ENCODE data around the gene ZBTB24. TPM values are rescaled to one million over a fixed set of nuclear protein-coding genes. Genes with fewer than 3 reads are reported as not detected.
A peak's percentile ranks its signal among the peaks of the same experiment; 100 is the strongest.
"Not testable (repeated sequence)": the region's sequence is repeated elsewhere in the genome, so short reads cannot be mapped to it uniquely, and the experiment has no call there.

ZBTB24 gene
- total RNA-seq, 1 experiment from 2014 or later: 10.4 TPM

DNA sequence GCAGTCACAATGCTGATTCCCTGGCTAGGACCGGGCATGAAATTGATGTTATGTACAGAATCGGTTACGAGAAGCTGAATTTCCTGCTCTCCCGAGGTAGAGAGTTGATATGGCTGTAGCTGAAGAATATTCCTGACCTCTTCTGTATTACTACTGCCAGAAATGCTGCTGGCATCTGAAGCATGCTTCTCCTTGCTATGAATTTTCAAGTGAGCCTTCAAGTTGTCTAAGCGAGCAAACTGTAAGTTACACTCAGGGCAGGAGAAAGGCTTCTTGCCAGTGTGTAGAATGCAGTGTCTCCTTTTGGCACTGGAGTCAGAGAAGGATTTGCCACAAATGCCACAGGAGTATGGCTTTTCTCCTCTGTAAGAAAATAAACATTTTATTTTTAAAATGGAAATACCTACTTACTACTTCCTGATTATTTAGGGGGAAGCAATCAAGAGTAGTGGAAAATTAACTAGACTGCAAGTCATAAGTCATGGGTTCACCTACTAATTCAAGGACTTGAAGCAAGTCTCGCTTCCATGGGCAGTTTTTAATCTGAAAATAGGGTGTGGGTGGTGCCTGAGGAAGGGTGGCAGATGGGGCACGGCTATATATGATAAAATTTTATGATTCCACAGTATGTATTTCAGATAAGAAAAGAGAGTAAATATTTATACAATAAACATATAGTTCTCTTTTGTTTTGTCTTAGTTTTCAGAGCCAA lies 16.7 kb downstream of the ZBTB24 start:
- H3K27me3 Mint-ChIP-seq (ENCODE audit: insufficient read depth, unreplicated experiment): no peaks in the 10 kb centered on the region

DNA sequence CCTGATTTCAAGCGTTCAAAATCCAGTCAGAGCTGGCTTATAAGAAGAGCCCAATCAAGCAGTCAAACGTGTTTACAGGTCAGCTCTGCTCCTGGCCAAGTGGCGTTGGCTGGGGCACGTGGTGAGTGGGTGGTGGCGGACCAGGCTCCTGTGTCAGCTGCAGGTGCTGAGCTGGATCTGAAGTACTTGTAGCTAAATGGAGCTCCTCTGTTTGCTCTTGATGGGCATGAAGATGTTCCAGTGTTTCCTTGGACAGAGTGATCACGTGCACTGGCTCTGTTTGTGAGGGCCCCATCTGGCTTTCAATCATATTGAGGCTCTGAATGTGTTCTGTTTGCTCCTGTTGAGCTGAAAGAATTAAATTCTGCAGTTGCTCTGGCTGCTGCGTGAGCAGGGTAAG lies 17.2 kb downstream of the ZBTB24 start:
- Mint-ChIP-seq H3K27me3 (ENCODE audit: insufficient read depth, unreplicated experiment) (no peaks in the 10 kb centered on the region), H3K4me3 (ENCODE audit: unreplicated experiment) (no peak overlapping the region), H3K9me3 (ENCODE audit: unreplicated experiment) (no peaks in the 10 kb centered on the region), H3K4me1 (ENCODE audit: insufficient read depth, unreplicated experiment) (peaks cover 6% of the 10 kb centered on the region), H3K36me3 (ENCODE audit: insufficient read depth, unreplicated experiment) (peaks cover 82% of the 10 kb centered on the region), H3K27ac (ENCODE audit: low read depth, unreplicated experiment) (no peak overlapping the region)
- ChIA-PET POLR2A (interaction anchor here (1.1 kb wide), 1 partner anchor 9 kb away, joined by 3 read pairs; no protein-coding TSS in a partner anchor), CTCF (interaction anchor here (0.5 to 1.2 kb wide), 2 partner anchors 10 to 50 kb away, joined by 3 to 4 read pairs; no protein-coding TSS in a partner anchor)
- no peak for TF ChIP-seq CTCF (IDR thresholded peaks at IDR 0.05; ENCODE audit: unreplicated experiment)
- DNase-seq (ENCODE audit: unreplicated experiment): no peak
- BruUV-seq (replicated peaks): no TSS peak
- intact Hi-C loops (cut with micrococcal nuclease): no loop called here

More for the DNA sequence above, 16.7 kb downstream of the ZBTB24 start:
- Mint-ChIP-seq H3K36me3 (ENCODE audit: insufficient read depth, unreplicated experiment) (peaks cover 79% of the 10 kb centered on the region), H3K4me3 (ENCODE audit: unreplicated experiment) (no peak overlapping the region), H3K27ac (ENCODE audit: low read depth, unreplicated experiment) (no peak overlapping the region), H3K4me1 (ENCODE audit: insufficient read depth, unreplicated experiment) (peaks cover 6% of the 10 kb centered on the region), H3K9me3 (ENCODE audit: unreplicated experiment) (no peaks in the 10 kb centered on the region)
- POLR2A ChIA-PET: interaction anchor here (1.1 to 1.2 kb wide), 2 partner anchors 9 to 14 kb away, joined by 3 read pairs; no protein-coding TSS in a partner anchor
- no TSS peak for BruUV-seq (replicated peaks)
- intact Hi-C loops (cut with micrococcal nuclease): no loop called here
- CTCF ChIA-PET: interaction anchor here (1.2 kb wide), 1 partner anchor 10 kb away, joined by 4 read pairs; no protein-coding TSS in a partner anchor
- TF ChIP-seq CTCF (IDR thresholded peaks at IDR 0.05; ENCODE audit: unreplicated experiment): no peak
- no peak for DNase-seq (ENCODE audit: unreplicated experiment)

- POLR2A ChIA-PET: interaction anchor here (0.7 to 3.2 kb wide), 3 partner anchors 14 to 455 kb away, joined by 3 to 10 read pairs (median 8); partner anchors contain the start of genes PPIL6 and SMPD2
- CTCF ChIA-PET: no interaction called here
- no peak for TF ChIP-seq CTCF (IDR thresholded peaks at IDR 0.05; ENCODE audit: unreplicated experiment)
- DNase-seq (ENCODE audit: unreplicated experiment): no peak
- intact Hi-C loops (cut with micrococcal nuclease): no loop called here
- Mint-ChIP-seq H3K4me3 (ENCODE audit: unreplicated experiment) (no peak overlapping the region), H3K27me3 (ENCODE audit: insufficient read depth, unreplicated experiment) (no peaks in the 10 kb centered on the region), H3K27ac (ENCODE audit: low read depth, unreplicated experiment) (peak overlapping the region; percentile 43), H3K4me1 (ENCODE audit: insufficient read depth, unreplicated experiment) (peaks cover 13% of the 10 kb centered on the region), H3K36me3 (ENCODE audit: insufficient read depth, unreplicated experiment) (peaks cover 52% of the 10 kb centered on the region), H3K9me3 (ENCODE audit: unreplicated experiment) (no peaks in the 10 kb centered on the region)
- no TSS peak for BruUV-seq (replicated peaks)
These were observed 21.1 kb downstream of the ZBTB24 start for GRCh38 chr6:109461733-109462526.

DNA sequence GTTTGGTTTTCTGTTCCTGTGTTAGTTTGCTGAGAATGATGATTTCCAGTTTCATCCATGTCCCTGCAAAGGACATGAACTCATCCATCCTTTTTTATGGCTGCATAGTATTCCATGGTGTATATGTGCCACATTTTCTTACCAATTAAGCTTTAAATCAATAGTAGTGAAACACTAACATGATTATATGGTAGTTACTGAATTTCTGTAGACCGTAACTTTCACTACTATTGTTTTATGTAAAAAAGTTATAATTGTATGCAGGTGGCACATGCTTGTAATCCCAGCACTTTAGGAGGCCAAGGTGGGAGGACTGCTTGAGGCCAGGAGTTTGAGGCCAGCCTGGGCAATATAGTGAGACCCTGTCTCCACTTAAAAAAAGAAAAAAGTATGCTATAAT lies 21.8 kb downstream of the ZBTB24 start:
- peaks cover 46% of the 10 kb centered on the region for H3K36me3 Mint-ChIP-seq (ENCODE audit: insufficient read depth, unreplicated experiment)
- POLR2A ChIA-PET: interaction anchor here (2.3 to 3.2 kb wide), 2 partner anchors 13 to 20 kb away, joined by 8 to 10 read pairs; partner anchors contain the start of genes PPIL6 and SMPD2
- H3K27me3 Mint-ChIP-seq (ENCODE audit: insufficient read depth, unreplicated experiment); BruUV-seq (replicated peaks); H3K4me3 Mint-ChIP-seq (ENCODE audit: unreplicated experiment); intact Hi-C loops (cut with micrococcal nuclease); DNase-seq (ENCODE audit: unreplicated experiment); CTCF ChIA-PET; H3K27ac Mint-ChIP-seq (ENCODE audit: low read depth, unreplicated experiment); H3K9me3 Mint-ChIP-seq (ENCODE audit: unreplicated experiment): not testable (repeated sequence)
- H3K4me1 Mint-ChIP-seq (ENCODE audit: insufficient read depth, unreplicated experiment): peaks cover 18% of the 10 kb centered on the region

Data from MCF 10A (cell line).